ENCODE measurements around the gene MACROD1.

Gene MACROD1

GRCh38 chr11:64165842-64166635, at the start of gene MACROD1:
Gene MACROD1 (minus strand): TSS chr11:64166113. CDS start chr11:64165994, 119 bp downstream.
- DNase-seq (ENCODE audit: extremely low read depth, low read depth): no peak
- TF ChIP-seq CTCF (IDR thresholded peaks at IDR 0.05; ENCODE audit: low read depth, low read length, missing control alignments): no peak
- peak within 1 kb of the TSS; percentile 78 for H3K4me3 ChIP-seq (replicated peaks; ENCODE audit: low read depth, low read length)

GRCh38 chr11:64211181-64211872, 45.4 kb upstream of the MACROD1 start:
- no peak overlapping the region for H3K4me3 ChIP-seq (replicated peaks; ENCODE audit: low read depth, low read length)

GRCh38 chr11:64210301-64211020, 44.5 kb upstream of the MACROD1 start:
- no peak overlapping the region for H3K4me3 ChIP-seq (replicated peaks; ENCODE audit: low read depth, low read length)
- TF ChIP-seq CTCF (IDR thresholded peaks at IDR 0.05; ENCODE audit: low read depth, low read length, missing control alignments): no peak
- no peak for DNase-seq (ENCODE audit: extremely low read depth, low read depth)

More at GRCh38 chr11:64211181-64211872, 45.4 kb upstream of the MACROD1 start:
- TF ChIP-seq CTCF (IDR thresholded peaks at IDR 0.05; ENCODE audit: low read depth, low read length, missing control alignments): no peak
- no peak for DNase-seq (ENCODE audit: extremely low read depth, low read depth)

- TF ChIP-seq CTCF (IDR thresholded peaks at IDR 0.05; ENCODE audit: low read depth, low read length, missing control alignments): no peak
- H3K4me3 ChIP-seq (replicated peaks; ENCODE audit: low read depth, low read length): no peak overlapping the region
- no peak for DNase-seq (ENCODE audit: extremely low read depth, low read depth)
Measured at GRCh38 chr11:64209563-64209843, 43.6 kb upstream of the MACROD1 start.

- no peak overlapping the region for H3K4me3 ChIP-seq (replicated peaks; ENCODE audit: low read depth, low read length)
- DNase-seq (ENCODE audit: extremely low read depth, low read depth): no peak
- no peak for TF ChIP-seq CTCF (IDR thresholded peaks at IDR 0.05; ENCODE audit: low read depth, low read length, missing control alignments)
Measured at GRCh38 chr11:64208796-64209562, 43.1 kb upstream of the MACROD1 start.

- DNase-seq (ENCODE audit: extremely low read depth, low read depth): no peak
- H3K4me3 ChIP-seq (replicated peaks; ENCODE audit: low read depth, low read length): no peak overlapping the region
- TF ChIP-seq CTCF (IDR thresholded peaks at IDR 0.05; ENCODE audit: low read depth, low read length, missing control alignments): no peak
Measured at GRCh38 chr11:64208086-64208795, 42.3 kb upstream of the MACROD1 start.
